Muscle layer of duodenum (tissue), 2 donors: ENCODE results near the gene LYRM7.
"Not testable (repeated sequence)": the region's sequence is repeated elsewhere in the genome, so short reads cannot be mapped to it uniquely, and the experiment has no call there.

Experiments used
- H3K27ac ChIP-seq: one replicate; pipeline ENCODE4 v1.7.0; 2013; ENCODE audit warnings: mild to moderate bottlenecking, low read length
- H3K27me3 ChIP-seq: one replicate; pipeline ENCODE4 v1.7.0; 2013; ENCODE audit warnings: low read depth, mild to moderate bottlenecking, control low read depth, low read length
- H3K36me3 ChIP-seq, 2 donors: one replicate each; pipeline ENCODE4 v1.7.0; 2013; ENCODE audit warnings: low read length in 2 of 2, control low read depth in 1 of 2, mild to moderate bottlenecking in 1 of 2; ENCODE audit not compliant: insufficient read depth in 2 of 2, control insufficient read depth in 1 of 2
- H3K4me1 ChIP-seq, 2 donors: one replicate each; pipeline ENCODE4 v1.7.0; 2013; ENCODE audit warnings: low read length in 2 of 2, mild to moderate bottlenecking in 2 of 2, control low read depth in 1 of 2, moderate library complexity in 1 of 2; ENCODE audit not compliant: insufficient read depth in 2 of 2, control insufficient read depth in 1 of 2
- H3K4me3 ChIP-seq, 2 donors: one replicate each; pipeline ENCODE4 v1.7.0; 2013; ENCODE audit warnings: low read length in 2 of 2, low read depth in 1 of 2, mild to moderate bottlenecking in 1 of 2
- H3K9me3 ChIP-seq, 2 donors: one replicate each; pipeline ENCODE4 v1.7.0; 2013; ENCODE audit warnings: low read length in 2 of 2, control low read depth in 1 of 2, mild to moderate bottlenecking in 1 of 2; ENCODE audit not compliant: control insufficient read depth in 1 of 2
- donor health status: healthy.

Gene LYRM7

DNA sequence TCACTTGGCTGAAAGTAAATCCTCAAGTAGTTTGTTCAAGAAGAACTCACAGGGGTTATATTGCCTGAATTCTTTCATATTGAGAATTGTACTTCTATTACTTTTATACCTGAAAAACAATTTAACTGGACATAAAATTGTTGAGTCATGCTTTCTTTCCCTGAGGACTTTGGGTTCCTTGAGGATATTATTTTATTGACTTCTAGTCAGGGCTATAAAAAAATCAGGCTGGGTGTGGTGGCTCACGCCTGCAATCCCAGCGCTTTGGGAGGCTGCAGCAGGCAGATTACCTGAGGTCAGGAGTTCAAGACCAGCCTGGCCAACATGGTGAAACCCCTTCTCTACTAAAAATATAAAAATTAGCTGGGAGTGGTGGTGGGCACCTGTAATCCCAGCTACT lies 75.2 kb downstream of the LYRM7 start:
- Histone ChIP-seq H3K9me3 (peaks cover 0 to 5% of the 10 kb centered on the region in 2 donors), H3K4me1 (no peaks in the 10 kb centered on the region), H3K4me3 (no peak overlapping the region), H3K27ac (no peak overlapping the region), H3K27me3 (no peaks in the 10 kb centered on the region), H3K36me3 (no peaks in the 10 kb centered on the region)

GRCh38 chr5:131246504-131246903 lies 75.8 kb downstream of the LYRM7 start:
- H3K4me3 ChIP-seq, result peak overlapping the region in 1 of 2 donors; percentile 19
- H3K9me3 ChIP-seq, result peaks cover 0 to 5% of the 10 kb centered on the region in 2 donors
- no peaks in the 10 kb centered on the region for H3K27me3 ChIP-seq
- H3K36me3 ChIP-seq, result no peaks in the 10 kb centered on the region
- no peak overlapping the region for H3K27ac ChIP-seq
- H3K4me1 ChIP-seq, result no peaks in the 10 kb centered on the region

GRCh38 chr5:131250751-131251475 lies 80.2 kb downstream of the LYRM7 start:
- H3K36me3 ChIP-seq, result no peaks in the 10 kb centered on the region
- H3K9me3 ChIP-seq, result peaks cover 0 to 5% of the 10 kb centered on the region in 2 donors
- H3K4me1 ChIP-seq, result no peaks in the 10 kb centered on the region
- H3K27ac ChIP-seq, result no peak overlapping the region
- no peaks in the 10 kb centered on the region for H3K27me3 ChIP-seq
- no peak overlapping the region for H3K4me3 ChIP-seq

GRCh38 chr5:131252824-131253171 lies 82.1 kb downstream of the LYRM7 start:
- Histone ChIP-seq H3K4me1 (no peaks in the 10 kb centered on the region), H3K36me3 (no peaks in the 10 kb centered on the region), H3K27me3 (no peaks in the 10 kb centered on the region), H3K4me3 (peak overlapping the region in 1 of 2 donors; percentile 34), H3K27ac (no peak overlapping the region), H3K9me3 (no peaks in the 10 kb centered on the region)

DNA sequence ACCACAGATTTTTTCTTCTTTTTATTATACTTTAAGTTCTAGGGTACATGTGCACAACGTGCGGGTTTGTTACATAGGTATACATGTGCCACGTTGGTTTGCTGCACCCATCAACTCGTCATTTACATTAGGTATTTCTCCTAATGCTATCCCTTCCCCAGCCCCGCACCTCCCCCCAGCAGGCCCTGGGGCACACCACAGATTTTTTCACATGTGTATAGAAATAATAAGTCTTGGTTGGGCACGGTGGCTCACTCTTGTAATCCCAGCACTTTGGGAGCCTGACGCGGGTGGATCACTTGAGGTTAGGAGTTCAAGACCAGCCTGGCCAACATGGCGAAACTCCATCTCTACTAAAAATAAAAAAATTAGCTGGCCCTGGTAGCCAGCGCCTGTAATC lies 83.3 kb downstream of the LYRM7 start:
- H3K4me3 ChIP-seq, H3K4me1 ChIP-seq, H3K36me3 ChIP-seq, H3K9me3 ChIP-seq, H3K27ac ChIP-seq, H3K27me3 ChIP-seq: not testable (repeated sequence)

GRCh38 chr5:131254741-131255140 lies 84.0 kb downstream of the LYRM7 start:
- H3K9me3 ChIP-seq, result no peaks in the 10 kb centered on the region
- no peak overlapping the region for H3K27ac ChIP-seq
- no peaks in the 10 kb centered on the region for H3K36me3 ChIP-seq
- no peaks in the 10 kb centered on the region for H3K4me1 ChIP-seq
- H3K4me3 ChIP-seq, result no peak overlapping the region
- no peaks in the 10 kb centered on the region for H3K27me3 ChIP-seq
